ENCODE measurements around the gene RGS6.

The RGS6 gene

DNA sequence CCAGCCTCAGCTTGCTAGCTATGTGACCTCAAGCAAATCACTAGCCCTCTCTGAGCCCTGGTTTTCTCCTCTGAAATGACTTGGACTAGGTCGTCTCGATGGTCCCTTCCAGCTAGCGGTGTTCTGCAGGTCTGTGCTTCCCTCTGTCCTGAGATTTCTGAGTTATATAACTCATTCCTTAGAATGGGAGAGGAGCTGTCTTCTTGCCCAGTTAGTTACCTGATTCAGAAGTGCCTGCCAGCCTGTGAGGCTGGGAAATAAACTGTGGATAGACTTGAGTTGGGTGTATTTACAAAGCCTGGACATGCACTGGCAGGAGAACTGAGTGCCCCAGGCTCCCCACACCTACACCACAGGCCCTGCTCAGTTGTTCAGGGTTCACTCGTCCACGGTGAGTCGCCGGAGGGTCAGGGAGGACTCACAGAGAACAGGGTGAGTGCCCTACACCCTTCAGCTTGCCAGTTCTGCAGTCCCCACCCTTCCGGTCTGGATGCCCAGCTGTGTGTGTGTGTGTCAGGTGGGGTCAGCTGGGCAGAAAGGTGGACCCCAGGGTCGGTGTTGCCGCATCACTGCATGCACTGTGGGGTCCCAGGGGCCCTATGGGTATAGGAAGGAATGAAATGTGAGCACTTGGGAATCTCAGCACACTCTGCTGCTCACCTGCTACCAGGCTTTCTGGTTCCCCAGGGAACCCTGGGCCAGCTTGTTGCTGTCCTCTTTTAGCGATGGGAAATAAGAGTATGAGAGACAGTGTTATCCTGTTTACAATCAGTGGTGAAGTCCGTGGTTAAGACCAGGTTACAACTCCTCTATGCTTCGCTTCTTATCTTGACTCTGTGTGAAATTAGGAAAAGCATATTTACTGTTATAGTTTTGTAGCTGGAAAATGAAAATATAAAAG lies 613.4 kb downstream of the RGS6 start:
- no peak overlapping the region for H3K4me3 ChIP-seq (ENCODE audit: low read depth, low read length)
- no peak for DNase-seq (ENCODE audit: low read depth)
- TF ChIP-seq, protein P1, sequence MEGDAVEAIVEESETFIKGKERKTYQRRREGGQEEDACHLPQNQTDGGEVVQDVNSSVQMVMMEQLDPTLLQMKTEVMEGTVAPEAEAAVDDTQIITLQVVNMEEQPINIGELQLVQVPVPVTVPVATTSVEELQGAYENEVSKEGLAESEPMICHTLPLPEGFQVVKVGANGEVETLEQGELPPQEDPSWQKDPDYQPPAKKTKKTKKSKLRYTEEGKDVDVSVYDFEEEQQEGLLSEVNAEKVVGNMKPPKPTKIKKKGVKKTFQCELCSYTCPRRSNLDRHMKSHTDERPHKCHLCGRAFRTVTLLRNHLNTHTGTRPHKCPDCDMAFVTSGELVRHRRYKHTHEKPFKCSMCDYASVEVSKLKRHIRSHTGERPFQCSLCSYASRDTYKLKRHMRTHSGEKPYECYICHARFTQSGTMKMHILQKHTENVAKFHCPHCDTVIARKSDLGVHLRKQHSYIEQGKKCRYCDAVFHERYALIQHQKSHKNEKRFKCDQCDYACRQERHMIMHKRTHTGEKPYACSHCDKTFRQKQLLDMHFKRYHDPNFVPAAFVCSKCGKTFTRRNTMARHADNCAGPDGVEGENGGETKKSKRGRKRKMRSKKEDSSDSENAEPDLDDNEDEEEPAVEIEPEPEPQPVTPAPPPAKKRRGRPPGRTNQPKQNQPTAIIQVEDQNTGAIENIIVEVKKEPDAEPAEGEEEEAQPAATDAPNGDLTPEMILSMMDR (IDR thresholded peaks at IDR 0.05; ENCODE audit: low read depth, low read length, missing control alignments) = no peak

DNA sequence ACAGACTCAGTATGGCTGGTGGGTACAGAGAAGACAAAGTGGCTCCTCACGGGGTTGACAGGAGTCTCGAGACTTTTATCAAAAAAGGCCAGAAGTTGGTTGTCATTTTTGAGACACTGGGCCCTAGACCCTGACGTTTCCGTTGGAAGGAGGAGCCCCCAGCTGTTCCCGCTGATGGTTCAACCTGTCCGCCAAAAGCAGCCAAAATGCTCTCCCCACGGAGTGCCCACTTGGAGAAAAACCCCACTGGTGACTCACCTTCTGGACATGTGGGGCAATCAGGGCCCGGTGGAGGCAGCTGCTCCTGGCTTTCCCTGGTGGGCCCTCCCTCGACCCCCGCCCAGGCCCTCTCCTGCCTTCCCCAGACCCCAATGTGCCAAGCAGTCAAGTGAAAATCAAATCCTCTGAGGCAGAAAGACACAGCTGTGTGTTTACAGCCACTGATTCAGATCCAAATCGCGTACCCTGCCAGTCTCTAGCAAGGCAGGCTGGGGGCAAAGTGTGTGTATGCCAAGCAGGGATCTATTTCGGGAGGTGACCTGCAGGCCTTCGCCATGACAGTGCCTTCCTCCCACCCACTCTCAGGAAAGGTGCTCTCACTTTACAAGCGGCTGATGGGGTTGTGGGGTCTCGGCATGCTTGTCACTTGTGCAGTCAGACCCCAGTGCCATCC lies 614.3 kb downstream of the RGS6 start:
- TF ChIP-seq, protein P1 (IDR thresholded peaks at IDR 0.05; ENCODE audit: low read depth, low read length, missing control alignments) = no peak

DNA sequence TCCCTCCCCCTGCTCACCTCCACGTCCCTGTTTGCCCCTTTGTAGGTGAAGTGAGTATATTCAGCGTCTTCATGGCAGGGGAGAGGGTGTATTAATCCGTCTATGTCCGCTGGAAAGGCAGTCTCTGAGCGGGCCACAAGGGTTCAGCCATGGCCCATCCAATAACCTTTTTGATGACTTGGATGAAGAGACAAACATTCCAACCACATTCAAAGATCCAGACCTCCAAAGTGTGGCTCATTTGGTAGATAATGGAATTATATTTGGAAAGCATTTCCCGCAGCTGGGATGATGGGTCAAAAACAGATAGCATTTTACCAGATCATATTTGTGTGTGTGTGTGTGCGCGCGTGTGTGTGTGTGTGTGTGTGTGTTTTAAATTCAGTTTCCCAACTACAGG lies 615.8 kb downstream of the RGS6 start:
- DNase-seq (ENCODE audit: low read depth) = no peak
- TF ChIP-seq, protein P1 (IDR thresholded peaks at IDR 0.05; ENCODE audit: low read depth, low read length, missing control alignments) = no peak
- no peak overlapping the region for H3K4me3 ChIP-seq (ENCODE audit: low read depth, low read length)

More for the DNA sequence above, 614.3 kb downstream of the RGS6 start:
- no peak overlapping the region for H3K4me3 ChIP-seq (ENCODE audit: low read depth, low read length)
- DNase-seq (ENCODE audit: low read depth) = no peak

DNA sequence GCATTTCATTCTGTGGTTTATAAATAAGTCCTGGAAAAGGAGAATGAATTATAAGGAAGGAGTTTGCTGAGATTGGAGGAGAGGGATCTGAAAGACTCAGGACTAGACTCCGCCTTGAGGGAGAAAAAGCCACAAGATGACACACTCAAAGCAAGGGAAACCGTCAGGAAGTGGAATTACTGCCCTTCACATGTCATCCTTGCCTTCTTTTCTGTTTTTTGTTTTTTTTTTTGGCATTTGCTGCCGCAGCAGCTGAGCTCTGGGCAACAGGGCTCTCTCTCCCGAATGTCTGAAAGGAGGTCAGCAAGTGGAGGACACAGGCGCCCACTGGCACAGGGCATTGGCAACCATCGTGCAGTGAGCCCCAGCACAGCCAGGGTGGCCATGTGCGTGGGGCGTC lies 616.8 kb downstream of the RGS6 start:
- H3K4me3 ChIP-seq (ENCODE audit: low read depth, low read length) = no peak overlapping the region
- no peak for DNase-seq (ENCODE audit: low read depth)
- TF ChIP-seq, protein P1 (IDR thresholded peaks at IDR 0.05; ENCODE audit: low read depth, low read length, missing control alignments) = no peak

DNA sequence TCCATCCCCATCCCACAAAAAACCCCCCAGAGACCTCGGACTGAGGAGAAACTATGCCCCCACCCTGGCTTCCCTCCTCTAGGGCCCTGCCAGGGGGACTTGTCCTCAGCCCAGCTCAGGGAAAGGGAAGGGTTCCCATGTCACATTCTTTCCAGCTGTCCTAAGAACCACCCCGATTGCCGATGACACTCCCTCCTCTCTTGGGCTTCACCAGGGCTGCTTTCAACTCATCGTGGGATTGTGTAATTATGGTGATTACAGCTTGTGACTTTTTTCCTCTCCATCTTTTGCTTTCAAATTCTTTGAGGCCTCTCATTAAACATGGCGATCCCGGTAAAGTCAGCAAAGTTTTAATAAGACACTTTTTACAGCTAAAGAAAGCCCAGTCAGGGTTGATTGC lies 617.6 kb downstream of the RGS6 start:
- TF ChIP-seq, protein P1 (IDR thresholded peaks at IDR 0.05; ENCODE audit: low read depth, low read length, missing control alignments) = no peak
- no peak for DNase-seq (ENCODE audit: low read depth)
- H3K4me3 ChIP-seq (ENCODE audit: low read depth, low read length) = no peak overlapping the region

DNA sequence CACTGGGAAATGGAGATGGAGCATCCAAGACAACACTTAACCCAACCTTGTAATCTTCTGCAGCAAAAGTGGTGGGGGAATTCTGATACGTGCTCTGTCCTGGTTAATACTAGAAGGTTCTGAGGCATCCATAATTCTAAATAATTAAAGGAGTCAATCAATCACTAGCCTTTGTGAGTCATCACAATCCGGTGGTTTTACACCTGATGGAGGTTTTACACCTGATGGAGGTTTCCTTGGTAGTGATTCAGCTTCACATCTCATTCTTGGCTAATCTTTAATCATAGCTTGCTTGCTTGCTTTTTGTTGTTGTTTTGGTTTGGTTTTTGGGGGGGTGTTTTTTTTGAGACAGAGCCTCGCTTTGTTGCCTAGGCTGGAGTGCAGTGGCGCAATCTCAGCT lies 618.3 kb downstream of the RGS6 start:
- TF ChIP-seq, protein P1 (IDR thresholded peaks at IDR 0.05; ENCODE audit: low read depth, low read length, missing control alignments) = no peak
- H3K4me3 ChIP-seq (ENCODE audit: low read depth, low read length) = no peak overlapping the region
- DNase-seq (ENCODE audit: low read depth) = no peak

Measured in GM12864 (cell line).